Ectodermal cell (in vitro differentiated cells): Measurements from ENCODE around the gene CIAPIN1.
"Not testable (repeated sequence)": the region's sequence is repeated elsewhere in the genome, so short reads cannot be mapped to it uniquely, and the experiment has no call there.

Experiments
- H3K27ac ChIP-seq: 2 replicates; pipeline ENCODE4 v1.7.0; 2013; ENCODE audit warnings: mild to moderate bottlenecking, low read depth, low read length; ENCODE audit not compliant: insufficient read depth, poor library complexity, severe bottlenecking
- H3K27me3 ChIP-seq: 2 replicates; pipeline ENCODE4 v1.7.0; 2013; ENCODE audit warnings: mild to moderate bottlenecking, low read length; ENCODE audit not compliant: insufficient read depth, control insufficient read depth, poor library complexity, severe bottlenecking
- H3K36me3 ChIP-seq: one replicate; pipeline ENCODE4 v1.7.0; 2013; ENCODE audit warnings: low read length; ENCODE audit not compliant: control insufficient read depth, insufficient read depth
- H3K4me1 ChIP-seq: one replicate; pipeline ENCODE4 v1.7.0; 2013; ENCODE audit warnings: low read length; ENCODE audit not compliant: control insufficient read depth, insufficient read depth
- H3K4me3 ChIP-seq: 2 replicates; pipeline ENCODE4 v1.7.0; 2013; ENCODE audit warnings: low read depth, low read length, control low read depth; ENCODE audit not compliant: insufficient read depth
- H3K9me3 ChIP-seq: 2 replicates; pipeline ENCODE4 v1.7.0; 2013; ENCODE audit warnings: mild to moderate bottlenecking, low read length, moderate library complexity; ENCODE audit not compliant: control insufficient read depth
- WGBS, 2 experiments: methylation state at CpG; one replicate each; pipeline ENCODE4 v1.1.7; 2013; ENCODE audit warnings: missing lambda C conversion rate in 2 of 2; 5-methylcytosine and 5-hydroxymethylcytosine counted together

CIAPIN1 gene

GRCh38 chr16:57439947-57440346 is 7.2 kb downstream of the CIAPIN1 start:
- not testable (repeated sequence) for H3K4me3 ChIP-seq, H3K27ac ChIP-seq, H3K4me1 ChIP-seq, H3K27me3 ChIP-seq, H3K9me3 ChIP-seq
- 94% methylated on average over 8 of the region's 8 CpGs for WGBS, 2 experiments
- H3K36me3 ChIP-seq, result peaks cover 26% of the 10 kb centered on the region

GRCh38 chr16:57435838-57436237 is 11.3 kb downstream of the CIAPIN1 start:
- Histone ChIP-seq H3K27me3 (no peaks in the 10 kb centered on the region), H3K27ac (no peak overlapping the region), H3K4me3 (no peak overlapping the region), H3K4me1 (no peaks in the 10 kb centered on the region), H3K9me3 (no peaks in the 10 kb centered on the region), H3K36me3 (peaks cover 51% of the 10 kb centered on the region)
- 96 to 100% methylated on average over 1 of the region's 1 CpG for WGBS, 2 experiments

GRCh38 chr16:57434003-57434402 is 13.2 kb downstream of the CIAPIN1 start:
- Histone ChIP-seq H3K27me3 (no peaks in the 10 kb centered on the region), H3K4me3 (no peak overlapping the region), H3K4me1 (no peaks in the 10 kb centered on the region), H3K36me3 (peaks cover 52% of the 10 kb centered on the region), H3K9me3 (no peaks in the 10 kb centered on the region), H3K27ac (no peak overlapping the region)
- 99 to 100% methylated on average over 2 of the region's 2 CpGs for WGBS, 2 experiments

- 96 to 97% methylated on average over 3 of the region's 3 CpGs for WGBS, 2 experiments
- H3K4me3 ChIP-seq, result no peak overlapping the region
- H3K9me3 ChIP-seq, result no peaks in the 10 kb centered on the region
- peaks cover 50% of the 10 kb centered on the region for H3K36me3 ChIP-seq
- no peaks in the 10 kb centered on the region for H3K27me3 ChIP-seq
- H3K4me1 ChIP-seq, result no peaks in the 10 kb centered on the region
- H3K27ac ChIP-seq, result no peak overlapping the region
These were observed 14.2 kb downstream of the CIAPIN1 start for GRCh38 chr16:57432989-57433388.

- WGBS, 2 experiments, result 96 to 99% methylated on average over 2 of the region's 2 CpGs
- Histone ChIP-seq H3K4me3 (no peak overlapping the region), H3K27ac (no peak overlapping the region), H3K27me3 (no peaks in the 10 kb centered on the region), H3K36me3 (peaks cover 50% of the 10 kb centered on the region), H3K9me3 (no peaks in the 10 kb centered on the region), H3K4me1 (no peaks in the 10 kb centered on the region)
These were observed 14.7 kb downstream of the CIAPIN1 start for GRCh38 chr16:57432505-57432904.

GRCh38 chr16:57430955-57431354 is 16.2 kb downstream of the CIAPIN1 start:
- Histone ChIP-seq H3K36me3 (peaks cover 48% of the 10 kb centered on the region), H3K4me3 (no peak overlapping the region), H3K4me1 (no peaks in the 10 kb centered on the region), H3K27ac (no peak overlapping the region), H3K9me3 (no peaks in the 10 kb centered on the region), H3K27me3 (no peaks in the 10 kb centered on the region)
- 92 to 98% methylated on average over 5 of the region's 5 CpGs for WGBS, 2 experiments

GRCh38 chr16:57427824-57428223 is 19.4 kb downstream of the CIAPIN1 start:
- H3K4me3 ChIP-seq, result no peak overlapping the region
- no peaks in the 10 kb centered on the region for H3K27me3 ChIP-seq
- no peaks in the 10 kb centered on the region for H3K4me1 ChIP-seq
- H3K27ac ChIP-seq, result no peak overlapping the region
- no peaks in the 10 kb centered on the region for H3K9me3 ChIP-seq
- peaks cover 27% of the 10 kb centered on the region for H3K36me3 ChIP-seq

- Histone ChIP-seq H3K36me3 (peaks cover 21% of the 10 kb centered on the region), H3K27me3 (no peaks in the 10 kb centered on the region), H3K4me3 (no peak overlapping the region), H3K27ac (no peak overlapping the region), H3K4me1 (no peaks in the 10 kb centered on the region), H3K9me3 (no peaks in the 10 kb centered on the region)
- 91 to 98% methylated on average over 8 of the region's 8 CpGs for WGBS, 2 experiments
These were observed 19.9 kb downstream of the CIAPIN1 start for GRCh38 chr16:57427307-57427706.

GRCh38 chr16:57426356-57426755 is 20.8 kb downstream of the CIAPIN1 start:
- Histone ChIP-seq H3K4me1 (no peaks in the 10 kb centered on the region), H3K36me3 (peaks cover 15% of the 10 kb centered on the region), H3K9me3 (no peaks in the 10 kb centered on the region), H3K27me3 (no peaks in the 10 kb centered on the region), H3K27ac (no peak overlapping the region), H3K4me3 (no peak overlapping the region)
- WGBS, 2 experiments, result 94 to 95% methylated on average over 7 of the region's 7 CpGs

- 95 to 96% methylated on average over 3 of the region's 3 CpGs for WGBS, 2 experiments
- no peaks in the 10 kb centered on the region for H3K9me3 ChIP-seq
- H3K4me1 ChIP-seq, result no peaks in the 10 kb centered on the region
- H3K4me3 ChIP-seq, result no peak overlapping the region
- no peak overlapping the region for H3K27ac ChIP-seq
- no peaks in the 10 kb centered on the region for H3K36me3 ChIP-seq
- H3K27me3 ChIP-seq, result no peaks in the 10 kb centered on the region
These were observed 22.6 kb downstream of the CIAPIN1 start for GRCh38 chr16:57424583-57424982.

GRCh38 chr16:57423152-57423551 is 24.0 kb downstream of the CIAPIN1 start:
- WGBS, 2 experiments, result 89 to 90% methylated on average over 2 of the region's 2 CpGs
- Histone ChIP-seq H3K9me3 (no peaks in the 10 kb centered on the region), H3K27ac (no peak overlapping the region), H3K4me3 (no peak overlapping the region), H3K4me1 (peaks cover 5% of the 10 kb centered on the region), H3K36me3 (no peaks in the 10 kb centered on the region), H3K27me3 (no peaks in the 10 kb centered on the region)
